ENCODE measurements around the gene TEX30.

Gene TEX30

GRCh38 chr13:102816708-102817107 lies 43.1 kb upstream of the TEX30 start:
- TF ChIP-seq USF1 (IDR thresholded peaks at IDR 0.05) = no peak
- TF ChIP-seq REST (IDR thresholded peaks at IDR 0.05; ENCODE audit: low read depth) = no peak
- TF ChIP-seq TCF12 (IDR thresholded peaks at IDR 0.05; ENCODE audit: low read depth) = no peak
- no peak for TF ChIP-seq TAF1 (IDR thresholded peaks at IDR 0.05; ENCODE audit: low read depth)
- no peak for TF ChIP-seq NFIC (IDR thresholded peaks at IDR 0.05)
- TF ChIP-seq CREB1 (IDR thresholded peaks at IDR 0.05; ENCODE audit: low read depth) = no peak
- TF ChIP-seq YY1 (IDR thresholded peaks at IDR 0.05; ENCODE audit: low read depth) = no peak
- TF ChIP-seq RAD21 (IDR thresholded peaks at IDR 0.05; ENCODE audit: low read depth) = no peak
- TF ChIP-seq ZBTB7A (IDR thresholded peaks at IDR 0.05; ENCODE audit: low read depth) = no peak
- TF ChIP-seq FOXM1 (IDR thresholded peaks at IDR 0.05; ENCODE audit: borderline replicate concordance, low read depth) = no peak
- TF ChIP-seq EP300 (IDR thresholded peaks at IDR 0.05; ENCODE audit: borderline replicate concordance) = no peak
- no peak for TF ChIP-seq EGR1 (IDR thresholded peaks at IDR 0.05)
- TF ChIP-seq CEBPB (IDR thresholded peaks at IDR 0.05) = no peak
- TF ChIP-seq TEAD4 (IDR thresholded peaks at IDR 0.05) = no peak
- no peak for TF ChIP-seq MAX (IDR thresholded peaks at IDR 0.05)

GRCh38 chr13:102815788-102816187 lies 42.2 kb upstream of the TEX30 start:
- TF ChIP-seq USF1 (IDR thresholded peaks at IDR 0.05) (no peak), RAD21 (IDR thresholded peaks at IDR 0.05; ENCODE audit: low read depth) (no peak), TCF12 (IDR thresholded peaks at IDR 0.05; ENCODE audit: low read depth) (no peak), FOXM1 (IDR thresholded peaks at IDR 0.05; ENCODE audit: borderline replicate concordance, low read depth) (no peak), MAX (IDR thresholded peaks at IDR 0.05) (no peak), CREB1 (IDR thresholded peaks at IDR 0.05; ENCODE audit: low read depth) (no peak), EGR1 (IDR thresholded peaks at IDR 0.05) (no peak), ZBTB7A (IDR thresholded peaks at IDR 0.05; ENCODE audit: low read depth) (no peak), NFIC (IDR thresholded peaks at IDR 0.05) (no peak), YY1 (IDR thresholded peaks at IDR 0.05; ENCODE audit: low read depth) (no peak), REST (IDR thresholded peaks at IDR 0.05; ENCODE audit: low read depth) (no peak), CEBPB (IDR thresholded peaks at IDR 0.05) (no peak), EP300 (IDR thresholded peaks at IDR 0.05; ENCODE audit: borderline replicate concordance) (no peak), TEAD4 (IDR thresholded peaks at IDR 0.05) (no peak), TAF1 (IDR thresholded peaks at IDR 0.05; ENCODE audit: low read depth) (no peak)

GRCh38 chr13:102814793-102815192 lies 41.2 kb upstream of the TEX30 start:
- TF ChIP-seq FOXM1 (IDR thresholded peaks at IDR 0.05; ENCODE audit: borderline replicate concordance, low read depth) = no peak
- no peak for TF ChIP-seq YY1 (IDR thresholded peaks at IDR 0.05; ENCODE audit: low read depth)
- TF ChIP-seq REST (IDR thresholded peaks at IDR 0.05; ENCODE audit: low read depth) = no peak
- TF ChIP-seq EGR1 (IDR thresholded peaks at IDR 0.05) = no peak
- no peak for TF ChIP-seq TCF12 (IDR thresholded peaks at IDR 0.05; ENCODE audit: low read depth)
- no peak for TF ChIP-seq TAF1 (IDR thresholded peaks at IDR 0.05; ENCODE audit: low read depth)
- no peak for TF ChIP-seq NFIC (IDR thresholded peaks at IDR 0.05)

GRCh38 chr13:102814025-102814607 lies 40.5 kb upstream of the TEX30 start:
- TF ChIP-seq CEBPB (IDR thresholded peaks at IDR 0.05) (no peak), TAF1 (IDR thresholded peaks at IDR 0.05; ENCODE audit: low read depth) (no peak), TEAD4 (IDR thresholded peaks at IDR 0.05) (no peak), EGR1 (IDR thresholded peaks at IDR 0.05) (no peak), MAX (IDR thresholded peaks at IDR 0.05) (no peak), ZBTB7A (IDR thresholded peaks at IDR 0.05; ENCODE audit: low read depth) (no peak), TCF12 (IDR thresholded peaks at IDR 0.05; ENCODE audit: low read depth) (no peak), EP300 (IDR thresholded peaks at IDR 0.05; ENCODE audit: borderline replicate concordance) (no peak), USF1 (IDR thresholded peaks at IDR 0.05) (no peak), CREB1 (IDR thresholded peaks at IDR 0.05; ENCODE audit: low read depth) (no peak)
